Measurements from ENCODE around the gene TAS2R46.

- TF ChIP-seq EZH2 (IDR thresholded peaks at IDR 0.05; ENCODE audit: borderline replicate concordance, insufficient read depth, low read depth, low read length, poor library complexity, severe bottlenecking) = no peak
- TF ChIP-seq CTCF (IDR thresholded peaks at IDR 0.05) = no peak
Measured at GRCh38 chr12:11070999-11071398, 8.9 kb upstream of the TAS2R46 start.
